HL-60 (cell line): ENCODE results near the gene ZRANB1.

ENCODE experiments used
- DNase-seq, 2 experiments: peaks; one replicate each; pipeline ENCODE4 v3.0.0-alpha.2; 2010 to 2020; ENCODE audit warnings: low read depth in 1 of 2, low spot score in 1 of 2
- H3K27ac ChIP-seq: fragments of 250-450 bp; sonication (Bioruptor Pico); replicated peaks from 2 replicates; pipeline ENCODE4 v1.5.1; 2020; ENCODE audit warnings: mild to moderate bottlenecking, moderate library complexity
- H3K27me3 ChIP-seq: fragments of 250-450 bp; sonication (Bioruptor Pico); 2 replicates; pipeline ENCODE4 v1.5.1; 2021; ENCODE audit warnings: mild to moderate bottlenecking, moderate library complexity; ENCODE audit not compliant: insufficient read depth, poor library complexity, severe bottlenecking
- H3K4me3 ChIP-seq: replicated peaks from 2 replicates; pipeline ENCODE4 v1.5.1; 2011; ENCODE audit warnings: mild to moderate bottlenecking, control low read depth, low read length; ENCODE audit not compliant: insufficient read depth
- GABPA ChIP-seq: IDR thresholded peaks from 2 replicates; pipeline ENCODE4 v1.6.1; 2012; ENCODE audit warnings: low read depth
- POLR2AphosphoS5 ChIP-seq: IDR thresholded peaks from 2 replicates; pipeline ENCODE4 v1.6.1; 2012; ENCODE audit warnings: low read depth
- SPI1 ChIP-seq: IDR thresholded peaks from 2 replicates; pipeline ENCODE4 v1.6.1; 2012; ENCODE audit warnings: low read depth, mild to moderate bottlenecking, borderline replicate concordance
- TF ChIP-seq, protein P1 (sequence below): IDR thresholded peaks from one replicate; pipeline ENCODE4 v1.5.1; 2011; ENCODE audit warnings: low read length, control low read depth, inconsistent platforms; ENCODE audit not compliant: insufficient read depth
- TF ChIP-seq, protein P2 (sequence below): IDR thresholded peaks from 2 replicates; pipeline ENCODE4 v1.6.1; 2012; ENCODE audit warnings: low read depth; ENCODE audit not compliant: insufficient replicate concordance

The ZRANB1 gene

DNA sequence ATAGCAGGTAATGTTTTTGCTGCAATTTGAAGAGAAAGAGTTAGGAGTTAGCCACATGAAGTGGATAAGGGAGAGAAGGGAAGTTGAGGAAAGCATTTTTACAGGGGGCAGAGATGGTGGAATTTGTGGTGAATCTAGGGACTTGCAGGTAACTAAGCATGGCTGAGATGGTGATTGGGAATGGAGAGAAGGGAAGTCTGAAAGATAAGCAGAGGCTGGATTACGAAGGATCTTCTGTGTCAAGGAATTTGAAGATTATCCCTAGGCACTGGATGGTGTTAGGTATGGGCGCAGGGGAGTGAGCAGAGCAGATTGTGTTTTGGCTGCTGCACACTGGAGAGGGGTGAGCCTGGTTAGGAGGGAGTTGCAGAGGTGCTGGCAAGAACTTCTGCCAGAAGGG lies 25.3 kb downstream of the ZRANB1 start:
- Histone ChIP-seq H3K4me3 (no peak overlapping the region), H3K27ac (no peak overlapping the region), H3K27me3 (no peaks in the 10 kb centered on the region)
- no peak for DNase-seq
- TF ChIP-seq, protein P1, sequence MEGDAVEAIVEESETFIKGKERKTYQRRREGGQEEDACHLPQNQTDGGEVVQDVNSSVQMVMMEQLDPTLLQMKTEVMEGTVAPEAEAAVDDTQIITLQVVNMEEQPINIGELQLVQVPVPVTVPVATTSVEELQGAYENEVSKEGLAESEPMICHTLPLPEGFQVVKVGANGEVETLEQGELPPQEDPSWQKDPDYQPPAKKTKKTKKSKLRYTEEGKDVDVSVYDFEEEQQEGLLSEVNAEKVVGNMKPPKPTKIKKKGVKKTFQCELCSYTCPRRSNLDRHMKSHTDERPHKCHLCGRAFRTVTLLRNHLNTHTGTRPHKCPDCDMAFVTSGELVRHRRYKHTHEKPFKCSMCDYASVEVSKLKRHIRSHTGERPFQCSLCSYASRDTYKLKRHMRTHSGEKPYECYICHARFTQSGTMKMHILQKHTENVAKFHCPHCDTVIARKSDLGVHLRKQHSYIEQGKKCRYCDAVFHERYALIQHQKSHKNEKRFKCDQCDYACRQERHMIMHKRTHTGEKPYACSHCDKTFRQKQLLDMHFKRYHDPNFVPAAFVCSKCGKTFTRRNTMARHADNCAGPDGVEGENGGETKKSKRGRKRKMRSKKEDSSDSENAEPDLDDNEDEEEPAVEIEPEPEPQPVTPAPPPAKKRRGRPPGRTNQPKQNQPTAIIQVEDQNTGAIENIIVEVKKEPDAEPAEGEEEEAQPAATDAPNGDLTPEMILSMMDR: no peak
- TF ChIP-seq, protein P2, sequence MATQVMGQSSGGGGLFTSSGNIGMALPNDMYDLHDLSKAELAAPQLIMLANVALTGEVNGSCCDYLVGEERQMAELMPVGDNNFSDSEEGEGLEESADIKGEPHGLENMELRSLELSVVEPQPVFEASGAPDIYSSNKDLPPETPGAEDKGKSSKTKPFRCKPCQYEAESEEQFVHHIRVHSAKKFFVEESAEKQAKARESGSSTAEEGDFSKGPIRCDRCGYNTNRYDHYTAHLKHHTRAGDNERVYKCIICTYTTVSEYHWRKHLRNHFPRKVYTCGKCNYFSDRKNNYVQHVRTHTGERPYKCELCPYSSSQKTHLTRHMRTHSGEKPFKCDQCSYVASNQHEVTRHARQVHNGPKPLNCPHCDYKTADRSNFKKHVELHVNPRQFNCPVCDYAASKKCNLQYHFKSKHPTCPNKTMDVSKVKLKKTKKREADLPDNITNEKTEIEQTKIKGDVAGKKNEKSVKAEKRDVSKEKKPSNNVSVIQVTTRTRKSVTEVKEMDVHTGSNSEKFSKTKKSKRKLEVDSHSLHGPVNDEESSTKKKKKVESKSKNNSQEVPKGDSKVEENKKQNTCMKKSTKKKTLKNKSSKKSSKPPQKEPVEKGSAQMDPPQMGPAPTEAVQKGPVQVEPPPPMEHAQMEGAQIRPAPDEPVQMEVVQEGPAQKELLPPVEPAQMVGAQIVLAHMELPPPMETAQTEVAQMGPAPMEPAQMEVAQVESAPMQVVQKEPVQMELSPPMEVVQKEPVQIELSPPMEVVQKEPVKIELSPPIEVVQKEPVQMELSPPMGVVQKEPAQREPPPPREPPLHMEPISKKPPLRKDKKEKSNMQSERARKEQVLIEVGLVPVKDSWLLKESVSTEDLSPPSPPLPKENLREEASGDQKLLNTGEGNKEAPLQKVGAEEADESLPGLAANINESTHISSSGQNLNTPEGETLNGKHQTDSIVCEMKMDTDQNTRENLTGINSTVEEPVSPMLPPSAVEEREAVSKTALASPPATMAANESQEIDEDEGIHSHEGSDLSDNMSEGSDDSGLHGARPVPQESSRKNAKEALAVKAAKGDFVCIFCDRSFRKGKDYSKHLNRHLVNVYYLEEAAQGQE: no peak
- TF ChIP-seq GABPA: no peak
- no peak for TF ChIP-seq SPI1
- no peak for TF ChIP-seq POLR2AphosphoS5

- Histone ChIP-seq H3K4me3 (no peak overlapping the region), H3K27ac (no peak overlapping the region), H3K27me3 (no peaks in the 10 kb centered on the region)
- DNase-seq: no peak
- TF ChIP-seq, protein P2: no peak
These were observed 29.4 kb downstream of the ZRANB1 start for GRCh38 chr10:124971276-124971675.

DNA sequence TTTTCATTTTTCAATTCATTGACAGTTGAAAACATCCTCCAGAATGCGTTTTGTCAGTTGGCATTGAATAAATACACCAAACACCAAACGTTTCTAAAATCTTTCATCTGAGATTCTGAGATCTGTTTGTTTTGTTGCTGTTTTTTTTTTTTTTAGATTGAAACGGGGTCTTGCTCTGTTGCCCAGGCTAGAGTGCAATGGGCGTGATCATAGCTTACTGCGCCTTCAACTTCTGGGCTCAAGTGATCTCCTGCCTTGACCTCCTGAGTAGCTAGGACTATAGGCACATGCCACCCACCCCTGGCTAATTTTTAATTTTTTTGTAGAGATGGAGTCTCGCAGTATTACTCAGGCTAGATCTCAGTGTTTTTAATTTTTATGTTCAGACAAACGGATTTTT lies 30.7 kb downstream of the ZRANB1 start:
- Histone ChIP-seq H3K4me3 (no peak overlapping the region), H3K27me3 (no peaks in the 10 kb centered on the region), H3K27ac (no peak overlapping the region)
- DNase-seq: no peak
- no peak for TF ChIP-seq SPI1
- TF ChIP-seq, protein P1: no peak
- no peak for TF ChIP-seq GABPA
- TF ChIP-seq, protein P2: no peak
- TF ChIP-seq POLR2AphosphoS5: no peak

GRCh38 chr10:124974131-124974530 lies 32.2 kb downstream of the ZRANB1 start:
- TF ChIP-seq, protein P2: no peak
- no peak for TF ChIP-seq POLR2AphosphoS5
- no peak overlapping the region for H3K4me3 ChIP-seq
- no peaks in the 10 kb centered on the region for H3K27me3 ChIP-seq
- H3K27ac ChIP-seq: no peak overlapping the region
- no peak for DNase-seq
